Subcutaneous abdominal adipose tissue (tissue), 5 donors: Measurements from ENCODE around the gene NTRK2.

Source experiments
- H3K27ac ChIP-seq: one replicate; pipeline ENCODE4 v1.7.0; 2013; ENCODE audit warnings: low read depth, mild to moderate bottlenecking, inconsistent platforms, low read length, moderate library complexity
- H3K27me3 ChIP-seq, 5 donors: one replicate each; pipeline ENCODE4 v1.7.0; 2013; ENCODE audit warnings: low read length in 5 of 5, inconsistent platforms in 1 of 5; ENCODE audit not compliant: control insufficient read depth in 5 of 5, insufficient read depth in 4 of 5
- H3K36me3 ChIP-seq, 5 donors: one replicate each; pipeline ENCODE4 v1.7.0; 2013; ENCODE audit warnings: low read length in 5 of 5; ENCODE audit not compliant: control insufficient read depth in 5 of 5, insufficient read depth in 5 of 5
- H3K4me1 ChIP-seq, 5 donors: one replicate each; pipeline ENCODE4 v1.7.0; 2013; ENCODE audit warnings: low read length in 5 of 5, mild to moderate bottlenecking in 3 of 5, moderate library complexity in 1 of 5; ENCODE audit not compliant: control insufficient read depth in 5 of 5, insufficient read depth in 5 of 5
- H3K4me3 ChIP-seq, 5 donors: one replicate each; pipeline ENCODE4 v1.7.0; 2013; ENCODE audit warnings: low read length in 5 of 5, low read depth in 1 of 5
- H3K9ac ChIP-seq, 5 donors: one replicate each; pipeline ENCODE4 v1.7.0; 2013; ENCODE audit warnings: low read length in 5 of 5, mild to moderate bottlenecking in 4 of 5, moderate library complexity in 3 of 5
- H3K9me3 ChIP-seq, 5 donors: one replicate each; pipeline ENCODE4 v1.7.0; 2013; ENCODE audit warnings: low read length in 5 of 5; ENCODE audit not compliant: control insufficient read depth in 5 of 5
- donor health status: healthy.
- donor health status: healthy.
- donor health status: healthy.
- donor health status: healthy.
- donor health status: healthy.

The NTRK2 gene

DNA sequence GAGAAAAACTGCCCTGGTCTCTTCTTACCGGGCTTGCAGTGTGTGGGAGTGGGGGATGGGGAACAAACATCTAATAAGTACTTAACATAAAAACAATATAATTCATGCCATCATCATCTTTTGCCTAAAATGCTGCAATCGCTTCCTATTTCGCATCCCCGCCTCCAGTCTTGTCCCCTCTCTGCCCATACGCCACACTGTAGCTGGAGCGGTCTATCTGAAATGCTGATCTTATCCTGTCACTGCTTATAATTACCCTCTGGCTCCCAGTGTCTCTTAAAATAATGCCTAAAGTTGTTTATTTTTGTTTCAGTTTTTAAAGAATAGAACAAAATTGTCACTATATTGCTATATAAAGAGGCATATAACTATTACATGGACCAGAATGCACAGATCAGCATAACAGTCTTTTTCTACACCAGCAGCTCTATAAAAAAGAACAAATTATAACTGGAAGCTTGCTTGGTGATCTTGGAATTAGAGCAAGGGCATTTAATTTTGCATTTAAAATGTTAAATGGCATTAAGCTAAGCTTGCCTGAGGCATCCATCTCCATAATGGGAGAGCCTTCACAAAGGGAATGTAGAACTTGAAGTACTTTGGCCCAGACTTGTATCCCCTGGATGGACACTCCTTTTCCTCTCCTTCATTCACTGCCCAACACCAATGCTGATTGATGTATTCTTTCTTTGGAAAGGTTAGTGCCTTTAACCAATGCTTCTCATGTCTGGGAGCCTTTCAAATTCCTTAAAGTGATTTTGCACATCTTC lies 12.2 kb downstream of the NTRK2 start:
- H3K4me3 ChIP-seq = no peak overlapping the region
- H3K4me1 ChIP-seq = peaks cover 0 to 33% (median 19%) of the 10 kb centered on the region in 5 donors
- H3K27me3 ChIP-seq = no peaks in the 10 kb centered on the region
- no peak overlapping the region for H3K27ac ChIP-seq
- H3K9ac ChIP-seq = no peak overlapping the region
- H3K36me3 ChIP-seq = peaks cover 0 to 4% (median 0%) of the 10 kb centered on the region in 5 donors
- no peaks in the 10 kb centered on the region for H3K9me3 ChIP-seq

DNA sequence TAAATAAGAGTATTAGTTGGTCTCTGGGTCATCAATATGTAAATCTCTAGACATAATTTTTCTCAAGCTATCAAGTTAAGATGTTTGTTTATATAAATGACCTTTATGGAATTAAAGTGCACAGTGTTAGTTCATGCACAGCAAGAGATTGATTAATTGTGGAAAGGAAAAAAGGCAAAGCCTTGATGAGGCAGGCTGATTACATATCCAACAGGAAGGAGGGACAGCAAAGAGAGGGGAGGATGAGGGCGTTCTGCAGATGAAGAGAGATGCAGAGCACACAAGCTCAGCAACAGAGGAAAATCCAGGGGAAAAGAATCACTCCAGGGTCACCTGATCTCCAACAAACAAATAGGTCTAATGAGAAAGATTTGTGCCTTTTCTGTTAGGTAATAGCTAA lies 16.5 kb downstream of the NTRK2 start:
- Histone ChIP-seq H3K4me1 (peaks cover 0 to 16% (median 13%) of the 10 kb centered on the region in 5 donors), H3K27me3 (no peaks in the 10 kb centered on the region), H3K9ac (no peak overlapping the region), H3K36me3 (peaks cover 0 to 4% (median 0%) of the 10 kb centered on the region in 5 donors), H3K27ac (no peak overlapping the region), H3K9me3 (no peaks in the 10 kb centered on the region), H3K4me3 (no peak overlapping the region)

DNA sequence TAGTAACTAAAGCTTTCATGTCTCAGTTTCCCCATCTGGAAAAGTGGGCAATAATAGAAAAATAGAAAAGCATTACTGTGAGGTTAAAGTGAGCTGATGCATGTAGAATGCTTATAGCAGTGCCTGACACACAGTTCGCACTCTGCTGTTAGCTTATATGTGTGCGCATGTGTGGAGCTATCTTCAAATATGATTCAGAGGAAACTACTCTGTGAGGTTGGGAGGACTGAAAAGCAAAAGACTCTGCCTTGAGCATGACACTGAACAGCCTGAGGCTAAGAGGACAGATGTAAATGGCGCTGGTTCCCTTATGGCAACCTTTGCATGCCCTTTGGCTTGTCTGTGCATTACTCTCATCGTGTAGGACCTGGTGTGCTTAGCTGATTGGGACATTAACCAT lies 19.4 kb downstream of the NTRK2 start:
- no peak overlapping the region for H3K27ac ChIP-seq
- H3K27me3 ChIP-seq = no peaks in the 10 kb centered on the region
- no peak overlapping the region for H3K9ac ChIP-seq
- H3K36me3 ChIP-seq = no peaks in the 10 kb centered on the region
- no peaks in the 10 kb centered on the region for H3K9me3 ChIP-seq
- H3K4me3 ChIP-seq = no peak overlapping the region
- peaks cover 0 to 23% (median 20%) of the 10 kb centered on the region in 5 donors for H3K4me1 ChIP-seq

DNA sequence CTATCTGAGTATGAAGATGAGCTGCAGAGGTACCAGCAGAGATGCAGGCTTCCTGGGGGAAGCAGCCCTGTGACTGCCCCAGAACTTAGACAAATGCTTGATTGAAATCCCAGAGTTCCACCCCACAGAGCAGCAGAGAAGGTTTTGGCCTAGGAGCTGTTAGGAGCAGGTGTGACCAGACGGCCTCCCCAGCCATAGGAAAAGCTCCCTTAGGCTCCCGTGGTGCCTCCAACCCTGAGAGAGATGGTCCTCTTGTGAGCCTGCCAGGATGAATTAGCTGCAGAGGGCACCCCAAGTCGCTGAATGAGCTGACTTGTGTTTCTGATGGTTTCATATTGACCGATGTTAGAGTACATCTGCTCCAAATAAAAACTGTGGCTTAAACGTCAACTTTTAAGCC lies 22.1 kb downstream of the NTRK2 start:
- Histone ChIP-seq H3K27me3 (no peaks in the 10 kb centered on the region), H3K4me3 (no peak overlapping the region), H3K4me1 (peaks cover 0 to 24% (median 15%) of the 10 kb centered on the region in 5 donors), H3K27ac (peak overlapping the region; percentile 8), H3K9ac (peak overlapping the region in 1 of 5 donors; percentile 15), H3K9me3 (no peaks in the 10 kb centered on the region), H3K36me3 (no peaks in the 10 kb centered on the region)

DNA sequence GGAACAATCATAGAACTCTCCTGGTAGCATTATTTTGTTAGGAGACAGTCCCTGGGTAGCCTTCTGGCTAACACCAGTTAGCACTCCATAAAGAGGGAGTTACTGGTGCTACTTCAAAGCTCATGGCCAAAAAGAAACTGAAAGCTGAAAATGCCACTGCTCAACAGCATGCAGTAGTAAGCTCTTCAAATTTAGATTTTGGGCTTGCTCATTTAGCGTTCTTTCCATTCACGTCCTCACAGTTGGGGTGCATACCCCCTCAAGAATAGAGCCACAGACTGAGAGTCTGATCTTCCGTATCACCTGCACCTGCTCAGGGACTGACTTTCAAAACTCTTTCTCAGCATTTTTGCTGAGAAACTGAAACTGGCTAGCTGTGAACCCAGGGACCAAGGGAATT lies 24.7 kb downstream of the NTRK2 start:
- Histone ChIP-seq H3K27ac (peak overlapping the region; percentile 67), H3K36me3 (no peaks in the 10 kb centered on the region), H3K9ac (peak overlapping the region in 3 of 5 donors; percentile 23 to 51 (median 25)), H3K9me3 (no peaks in the 10 kb centered on the region), H3K4me1 (peaks cover 0 to 24% (median 10%) of the 10 kb centered on the region in 5 donors), H3K27me3 (no peaks in the 10 kb centered on the region), H3K4me3 (peak overlapping the region in 2 of 5 donors; percentile 17 to 35)

DNA sequence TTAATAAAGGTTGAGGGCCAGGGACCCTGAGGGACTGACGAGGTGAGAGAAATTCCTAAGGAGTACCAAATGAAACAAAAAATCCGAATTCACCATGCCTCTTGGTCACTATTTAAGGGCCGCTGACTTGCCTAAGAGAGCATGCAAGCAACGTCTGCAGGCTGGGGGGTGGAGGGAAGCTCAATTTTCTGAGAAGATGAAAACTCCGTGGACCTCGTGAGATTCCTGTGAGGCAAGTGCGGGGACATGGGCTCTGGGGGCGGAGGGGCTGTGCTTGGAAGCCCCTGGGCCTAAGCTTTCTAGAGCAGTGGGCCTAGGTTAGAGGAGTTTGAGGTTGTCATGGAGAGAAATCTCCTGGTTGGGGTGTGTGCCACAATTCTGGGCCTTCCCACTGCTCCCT lies 27.5 kb downstream of the NTRK2 start:
- H3K9me3 ChIP-seq = no peaks in the 10 kb centered on the region
- peaks cover 0 to 22% (median 6%) of the 10 kb centered on the region in 5 donors for H3K4me1 ChIP-seq
- H3K27ac ChIP-seq = no peak overlapping the region
- no peak overlapping the region for H3K9ac ChIP-seq
- no peaks in the 10 kb centered on the region for H3K27me3 ChIP-seq
- no peaks in the 10 kb centered on the region for H3K36me3 ChIP-seq
- no peak overlapping the region for H3K4me3 ChIP-seq

DNA sequence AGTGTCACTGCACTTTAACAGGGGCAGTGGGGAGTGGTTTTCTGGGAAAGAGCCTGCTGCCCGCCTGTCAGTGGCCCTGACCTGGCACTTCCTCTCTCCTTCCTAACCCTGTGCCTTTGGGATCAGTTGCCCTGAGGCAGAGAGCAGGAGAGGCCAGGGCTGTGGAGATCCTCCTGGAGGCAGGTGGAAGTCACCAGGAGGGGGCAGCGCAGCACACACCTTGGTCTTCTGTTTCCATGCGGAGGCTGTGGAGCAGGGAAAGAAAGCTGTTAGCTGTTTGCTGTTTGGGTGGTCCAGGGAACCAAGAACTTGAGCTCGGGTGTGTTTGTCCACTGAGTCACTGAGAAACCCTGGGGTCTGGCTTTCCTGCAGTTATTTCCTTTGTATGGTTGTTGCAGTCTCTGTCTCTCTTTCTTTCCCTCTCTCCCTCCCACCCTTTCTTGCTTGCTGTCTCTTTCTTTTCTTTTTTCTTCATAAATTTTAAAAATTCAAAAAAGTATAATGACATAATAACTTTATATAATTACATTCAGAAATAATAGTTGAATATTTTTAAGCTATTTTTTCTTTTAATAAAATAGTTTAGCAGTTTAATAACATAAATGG lies 28.1 kb downstream of the NTRK2 start:
- Histone ChIP-seq H3K4me1 (peaks cover 0 to 28% (median 11%) of the 10 kb centered on the region in 5 donors), H3K9me3 (no peaks in the 10 kb centered on the region), H3K27me3 (no peaks in the 10 kb centered on the region), H3K4me3 (no peak overlapping the region), H3K36me3 (no peaks in the 10 kb centered on the region), H3K27ac (no peak overlapping the region), H3K9ac (no peak overlapping the region)

DNA sequence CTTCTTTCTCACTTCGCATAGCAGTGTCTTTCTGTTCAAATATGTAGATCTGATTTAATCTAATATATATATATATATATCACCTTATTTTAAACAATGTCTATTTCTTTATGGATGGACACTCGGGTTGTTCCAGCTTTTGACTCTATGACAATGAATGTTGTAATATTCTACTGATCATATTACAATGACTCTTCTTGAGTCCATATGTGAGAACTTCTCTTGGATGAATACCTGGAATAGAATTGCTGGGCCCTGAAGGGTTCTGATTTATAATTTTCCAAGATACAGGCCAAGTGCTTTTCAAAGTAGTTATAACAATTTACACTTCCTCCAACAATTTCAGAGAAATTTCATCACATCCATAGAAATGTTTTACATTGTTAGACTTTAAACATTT lies 28.8 kb downstream of the NTRK2 start:
- no peaks in the 10 kb centered on the region for H3K36me3 ChIP-seq
- H3K27ac ChIP-seq = peak overlapping the region; percentile 55
- no peaks in the 10 kb centered on the region for H3K9me3 ChIP-seq
- H3K4me3 ChIP-seq = no peak overlapping the region
- peaks cover 0 to 35% (median 16%) of the 10 kb centered on the region in 5 donors for H3K4me1 ChIP-seq
- H3K27me3 ChIP-seq = no peaks in the 10 kb centered on the region
- no peak overlapping the region for H3K9ac ChIP-seq

DNA sequence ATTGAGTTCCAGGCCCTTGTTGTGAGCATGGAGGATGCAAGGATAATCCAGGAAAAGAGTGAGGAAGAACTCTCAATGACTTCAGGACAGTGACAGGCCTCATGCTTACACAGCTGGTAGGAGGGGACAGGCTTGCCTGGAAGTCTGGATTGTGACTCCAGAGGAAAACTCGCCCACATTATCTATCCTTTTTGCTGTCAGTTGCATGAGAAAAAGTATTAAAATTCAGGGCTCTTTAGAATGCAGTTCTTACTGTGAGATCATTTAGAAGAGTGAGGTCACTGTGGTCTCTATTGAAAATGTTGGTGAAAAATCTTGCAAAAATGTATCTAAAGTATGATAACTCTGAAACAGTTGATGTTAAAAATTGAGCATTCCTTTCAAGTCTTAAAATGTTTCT lies 30.5 kb downstream of the NTRK2 start:
- H3K36me3 ChIP-seq = no peaks in the 10 kb centered on the region
- no peak overlapping the region for H3K9ac ChIP-seq

DNA sequence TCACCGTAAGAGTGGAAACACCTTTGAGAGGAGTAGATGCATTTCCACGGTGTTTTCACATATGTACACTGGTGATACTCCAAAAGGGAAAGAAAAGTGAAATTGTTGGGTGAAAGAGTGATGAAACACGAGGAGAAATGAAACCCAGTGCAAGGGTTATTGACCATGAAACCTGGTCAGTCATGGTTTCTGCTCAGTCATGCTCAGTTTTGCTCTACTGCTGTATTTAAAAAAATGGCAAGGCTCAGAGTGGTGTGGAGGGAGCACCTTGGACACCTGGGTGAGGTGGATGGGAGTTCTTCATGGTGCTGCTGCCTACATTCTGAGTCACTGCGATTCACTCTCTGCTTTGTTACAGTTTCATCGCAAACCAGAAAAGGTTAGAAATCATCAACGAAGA lies 32.3 kb downstream of the NTRK2 start:
- Histone ChIP-seq H3K9ac (no peak overlapping the region), H3K36me3 (peaks cover 0 to 4% (median 0%) of the 10 kb centered on the region in 5 donors), H3K27ac (peak overlapping the region; percentile 31), H3K4me3 (no peak overlapping the region), H3K4me1 (peaks cover 0 to 42% (median 20%) of the 10 kb centered on the region in 5 donors), H3K9me3 (no peaks in the 10 kb centered on the region), H3K27me3 (no peaks in the 10 kb centered on the region)

More for the DNA sequence above, 30.5 kb downstream of the NTRK2 start:
- H3K9me3 ChIP-seq = no peaks in the 10 kb centered on the region
- H3K27me3 ChIP-seq = no peaks in the 10 kb centered on the region
- peak overlapping the region; percentile 7 for H3K27ac ChIP-seq
- H3K4me3 ChIP-seq = no peak overlapping the region
- peaks cover 0 to 38% (median 20%) of the 10 kb centered on the region in 5 donors for H3K4me1 ChIP-seq
